Thoracic aorta (tissue), 2 donors: ENCODE measurements around the gene TNIP1. TPM values are rescaled to one million over a fixed set of nuclear protein-coding genes. Genes with fewer than 3 reads are reported as not detected.

Source experiments
- ATAC-seq: fragments of 150-250 bp; one replicate; pipeline ENCODE4 v1.8.0; 2017; ENCODE audit warnings: low read depth; ENCODE audit not compliant: insufficient number of reproducible peaks, low FRiP score
- DNase-seq: peaks from one replicate; pipeline ENCODE4 v3.0.0-alpha.2; 2020; ENCODE audit warnings: low spot score
- H3K27ac ChIP-seq, 2 donors: fragments of 200-600 bp; sonication (generic); 1 replicate in 1 of 2; 2 replicates in 1 of 2; pipeline ENCODE4 v1.5.1; 2016; ENCODE audit warnings: mild to moderate bottlenecking in 2 of 2, moderate library complexity in 2 of 2
- H3K27me3 ChIP-seq: fragments of 200-600 bp; sonication (generic); replicated peaks from 2 replicates; pipeline ENCODE4 v1.6.0; 2016; ENCODE audit warnings: mild to moderate bottlenecking; ENCODE audit not compliant: insufficient read depth
- H3K36me3 ChIP-seq: fragments of 200-600 bp; sonication (generic); one replicate; pipeline ENCODE4 v1.5.1; 2016
- H3K4me1 ChIP-seq, 2 donors: fragments of 200-600 bp; sonication (generic); 1 replicate in 1 of 2; 2 replicates in 1 of 2; pipeline versions ENCODE4 v1.5.1 to v1.6.0; 2016; ENCODE audit warnings: low read depth in 2 of 2, mild to moderate bottlenecking in 1 of 2; ENCODE audit not compliant: control insufficient read depth in 1 of 2
- H3K4me3 ChIP-seq: fragments of 200-600 bp; sonication (generic); 2 replicates; pipeline ENCODE4 v1.5.1; 2016; ENCODE audit warnings: mild to moderate bottlenecking
- H3K9me3 ChIP-seq: fragments of 200-600 bp; sonication (generic); 2 replicates; pipeline ENCODE4 v1.5.1; 2016
- CTCF ChIP-seq: fragments of 200-600 bp; sonication (generic); IDR thresholded peaks from one replicate; pipeline ENCODE4 v1.5.1; 2019; ENCODE audit warnings: antibody characterized with exemption
- total RNA-seq, 2 donors: library from RNA; depleted of rRNA; stranded (reverse); fragments of >200 nt; gene quantifications; one replicate each; pipeline versions ENCODE4 v1.1.0 to v1.2.3, GENCODE V29; 2016

Gene TNIP1
- total RNA-seq, 2 donors from 2014 or later, result 77.4 to 103 TPM

GRCh38 chr5:151106043-151106442 lies 25.2 kb upstream of the TNIP1 start:
- no peaks in the 10 kb centered on the region for H3K27me3 ChIP-seq
- H3K9me3 ChIP-seq, result no peaks in the 10 kb centered on the region
- no peak overlapping the region for H3K4me3 ChIP-seq
- no peak for TF ChIP-seq CTCF
- peaks cover 5 to 30% of the 10 kb centered on the region in 2 donors for H3K4me1 ChIP-seq
- ATAC-seq, result no peak
- H3K27ac ChIP-seq, result no peak overlapping the region
- peaks cover 57% of the 10 kb centered on the region for H3K36me3 ChIP-seq
- no peak for DNase-seq

- H3K9me3 ChIP-seq, result no peaks in the 10 kb centered on the region
- no peaks in the 10 kb centered on the region for H3K27me3 ChIP-seq
- no peak overlapping the region for H3K4me3 ChIP-seq
- ATAC-seq (no peak), DNase-seq (no peak)
- no peak overlapping the region for H3K27ac ChIP-seq
- peaks cover 5 to 35% of the 10 kb centered on the region in 2 donors for H3K4me1 ChIP-seq
- TF ChIP-seq CTCF, result no peak
- H3K36me3 ChIP-seq, result peaks cover 53% of the 10 kb centered on the region
Observed at GRCh38 chr5:151105561-151105960, 24.7 kb upstream of the TNIP1 start.

- H3K4me1 ChIP-seq, result peaks cover 5 to 40% of the 10 kb centered on the region in 2 donors
- no peak overlapping the region for H3K27ac ChIP-seq
- ATAC-seq (no peak), DNase-seq (no peak)
- peaks cover 46% of the 10 kb centered on the region for H3K36me3 ChIP-seq
- no peak overlapping the region for H3K4me3 ChIP-seq
- TF ChIP-seq CTCF, result no peak
- H3K9me3 ChIP-seq, result no peaks in the 10 kb centered on the region
- H3K27me3 ChIP-seq, result no peaks in the 10 kb centered on the region
Observed at GRCh38 chr5:151104795-151105194, 24.0 kb upstream of the TNIP1 start.

- no peak overlapping the region for H3K27ac ChIP-seq
- H3K9me3 ChIP-seq, result no peaks in the 10 kb centered on the region
- TF ChIP-seq CTCF, result no peak
- DNase-seq (no peak), ATAC-seq (no peak)
- peaks cover 25% of the 10 kb centered on the region for H3K36me3 ChIP-seq
- peaks cover 0 to 23% of the 10 kb centered on the region in 2 donors for H3K4me1 ChIP-seq
- no peaks in the 10 kb centered on the region for H3K27me3 ChIP-seq
- H3K4me3 ChIP-seq, result no peak overlapping the region
Observed at GRCh38 chr5:151101746-151102145, 20.9 kb upstream of the TNIP1 start.

- TF ChIP-seq CTCF, result no peak
- peaks cover 25% of the 10 kb centered on the region for H3K36me3 ChIP-seq
- H3K4me1 ChIP-seq, result peaks cover 0 to 27% of the 10 kb centered on the region in 2 donors
- H3K27me3 ChIP-seq, result no peaks in the 10 kb centered on the region
- H3K9me3 ChIP-seq, result no peaks in the 10 kb centered on the region
- ATAC-seq, result no peak
- peak overlapping the region in 1 of 2 donors; percentile 8 for H3K27ac ChIP-seq
- no peak for DNase-seq
- no peak overlapping the region for H3K4me3 ChIP-seq
Observed at GRCh38 chr5:151101151-151101550, 20.3 kb upstream of the TNIP1 start.
